ENCODE measurements around the gene MED23.

GRCh38 chr6:131643855-131644460, 15.9 kb upstream of the MED23 start:
- TF ChIP-seq CTCF (IDR thresholded peaks at IDR 0.05) = no peak
- no peak for TF ChIP-seq POLR2A (IDR thresholded peaks at IDR 0.05)

Measured in Peyer's patch (tissue), 4 donors.